Measurements from ENCODE around the gene LUM.
"Not testable (repeated sequence)": the region's sequence is repeated elsewhere in the genome, so short reads cannot be mapped to it uniquely, and the experiment has no call there.

The LUM gene

DNA sequence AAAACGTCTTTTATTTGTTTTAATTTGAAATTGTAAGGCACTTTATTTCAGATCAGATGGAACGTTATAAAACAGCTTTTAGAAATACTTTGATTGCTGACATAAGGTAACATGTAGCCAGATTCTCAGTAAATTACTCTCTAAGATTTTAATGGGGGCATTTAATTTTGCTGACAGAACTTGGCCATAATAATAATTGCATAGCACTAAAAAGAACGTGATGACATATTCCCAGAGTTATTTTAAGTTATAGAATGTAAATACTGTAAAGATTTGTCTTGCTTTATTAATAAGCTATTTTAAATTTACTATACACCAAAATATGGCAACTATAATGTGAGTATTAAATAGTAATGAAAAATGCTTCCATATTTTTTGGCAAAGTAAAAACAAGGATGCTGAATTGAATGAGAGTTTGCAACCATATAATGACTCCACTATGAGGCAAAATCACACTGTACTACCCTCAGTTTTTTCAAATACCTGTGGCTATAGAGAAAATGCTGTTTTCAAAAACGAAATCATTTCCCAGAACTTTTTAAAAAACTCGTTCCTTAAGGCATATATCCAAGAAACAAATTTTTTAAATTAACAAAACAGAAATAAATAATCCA, 876 bp downstream of the LUM start:
- DNase-seq = no peak

DNA sequence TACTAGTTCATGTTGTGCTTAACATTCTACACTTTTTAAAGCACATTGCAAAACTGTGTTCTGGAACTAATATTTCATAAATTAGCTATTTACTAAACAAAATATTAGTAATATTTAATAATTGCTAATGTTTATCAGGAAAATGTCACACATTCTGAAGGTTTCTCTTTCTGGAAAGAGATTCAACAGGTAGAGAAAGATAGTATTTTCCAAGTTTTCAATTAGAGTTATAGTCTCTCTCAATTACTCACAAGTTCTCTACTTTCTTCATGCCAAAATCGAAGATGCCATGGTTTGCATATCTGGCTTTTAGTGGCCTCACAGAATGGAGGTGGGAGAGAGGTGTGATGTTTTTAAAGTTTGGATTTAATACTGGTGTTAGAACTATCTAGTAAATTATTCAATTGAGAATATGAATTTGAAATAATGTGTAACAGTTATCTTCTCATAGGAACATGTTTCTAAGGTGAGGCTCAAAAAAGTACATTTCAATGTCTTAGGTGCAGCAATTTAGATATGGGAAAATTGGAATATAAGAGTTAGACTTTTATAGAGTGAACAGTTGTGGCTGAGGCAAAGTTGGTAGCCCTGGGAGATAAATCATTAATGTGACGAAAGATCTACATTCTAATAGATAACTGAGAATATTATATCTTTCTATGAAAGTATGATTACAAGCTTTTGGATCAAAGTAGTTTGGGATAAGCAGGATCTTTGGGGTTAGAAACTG, 1.5 kb downstream of the LUM start:
- no peak for DNase-seq

DNA sequence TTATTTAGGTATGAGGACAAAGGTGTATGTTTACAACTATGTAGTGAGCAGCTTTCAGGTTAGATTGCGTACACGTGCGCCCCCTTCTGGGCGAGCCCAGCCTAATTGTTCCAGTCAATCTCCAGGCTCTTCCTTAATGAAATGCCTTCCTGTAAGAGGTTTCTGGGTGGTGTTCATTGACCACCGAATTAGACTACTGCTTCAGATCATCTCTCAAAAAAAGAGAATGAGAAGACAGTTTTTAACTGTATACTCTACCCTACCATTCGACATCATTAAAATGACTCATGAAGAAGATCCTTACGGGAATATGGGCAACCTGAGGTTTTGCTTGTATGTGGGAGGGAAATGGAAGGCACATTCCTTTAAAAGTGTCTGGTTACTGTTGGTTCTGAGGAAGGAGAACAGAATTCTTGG, 2.1 kb downstream of the LUM start:
- DNase-seq = peak in 7 of 58 donors; percentile 1 to 31 (median 5)

DNA sequence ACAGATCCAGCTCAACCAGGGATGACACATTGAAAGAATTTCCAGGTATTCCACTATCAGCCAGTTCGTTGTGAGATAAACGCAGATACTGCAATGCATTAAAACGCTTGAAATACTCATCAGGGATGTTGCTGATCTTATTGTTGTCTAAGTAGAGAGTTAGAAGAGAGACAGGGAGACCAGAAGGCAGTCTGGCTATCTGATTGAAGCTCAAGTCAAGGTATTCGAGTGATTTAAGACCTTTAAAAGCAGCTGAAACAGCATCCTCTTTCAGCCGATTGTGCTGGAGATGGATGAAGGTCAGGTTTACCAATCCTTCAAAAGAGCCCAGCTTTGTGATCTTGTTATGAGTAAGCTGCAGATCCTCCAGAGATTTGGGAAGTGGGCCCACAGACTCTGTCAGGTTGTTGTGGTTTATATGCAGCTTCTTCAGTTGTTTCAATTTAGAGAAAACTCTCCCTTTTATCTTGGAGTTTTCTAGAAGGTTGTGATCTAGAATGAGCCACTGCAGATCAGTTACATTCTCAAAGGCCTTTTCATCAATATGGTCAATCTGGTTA, 3.0 kb downstream of the LUM start:
- no peak for DNase-seq

DNA sequence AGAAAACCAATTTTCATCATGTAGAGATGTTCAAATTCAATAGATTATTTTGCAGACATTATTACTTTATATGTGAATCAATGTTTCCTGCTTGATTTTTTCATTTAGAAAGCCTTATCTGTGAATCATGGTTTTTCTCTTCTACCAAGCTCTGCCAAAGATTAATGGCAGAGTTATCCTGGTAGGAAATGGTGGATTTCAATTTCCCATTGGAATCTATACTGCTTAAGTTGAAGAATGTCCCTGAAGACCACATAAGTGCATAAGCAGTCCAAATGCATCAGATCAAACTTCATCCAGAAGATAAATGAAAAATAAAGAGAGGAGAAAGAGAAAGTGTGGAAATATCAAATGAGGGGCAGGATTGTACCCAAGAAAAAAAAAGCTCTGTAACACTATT, 5.0 kb downstream of the LUM start:
- no peak for DNase-seq

DNA sequence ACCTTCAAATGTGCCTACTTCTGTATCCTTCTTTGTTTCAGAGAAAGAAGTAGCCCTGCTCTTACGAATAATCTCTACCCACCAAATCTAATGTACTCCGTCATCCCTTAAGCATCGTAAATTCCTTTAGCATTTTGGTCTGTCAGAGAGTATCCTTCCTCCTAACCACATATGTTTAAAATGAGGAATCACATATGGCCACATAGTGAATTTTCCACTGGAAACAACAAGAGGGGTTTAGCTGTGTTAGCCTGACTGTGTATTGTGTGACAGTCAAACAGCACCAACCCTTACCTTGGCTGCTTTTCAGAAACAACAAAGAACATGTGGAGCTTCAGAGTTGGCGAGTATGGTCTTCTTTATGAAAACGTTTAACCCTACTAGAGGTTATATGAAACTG, 5.5 kb downstream of the LUM start:
- no peak for DNase-seq

DNA sequence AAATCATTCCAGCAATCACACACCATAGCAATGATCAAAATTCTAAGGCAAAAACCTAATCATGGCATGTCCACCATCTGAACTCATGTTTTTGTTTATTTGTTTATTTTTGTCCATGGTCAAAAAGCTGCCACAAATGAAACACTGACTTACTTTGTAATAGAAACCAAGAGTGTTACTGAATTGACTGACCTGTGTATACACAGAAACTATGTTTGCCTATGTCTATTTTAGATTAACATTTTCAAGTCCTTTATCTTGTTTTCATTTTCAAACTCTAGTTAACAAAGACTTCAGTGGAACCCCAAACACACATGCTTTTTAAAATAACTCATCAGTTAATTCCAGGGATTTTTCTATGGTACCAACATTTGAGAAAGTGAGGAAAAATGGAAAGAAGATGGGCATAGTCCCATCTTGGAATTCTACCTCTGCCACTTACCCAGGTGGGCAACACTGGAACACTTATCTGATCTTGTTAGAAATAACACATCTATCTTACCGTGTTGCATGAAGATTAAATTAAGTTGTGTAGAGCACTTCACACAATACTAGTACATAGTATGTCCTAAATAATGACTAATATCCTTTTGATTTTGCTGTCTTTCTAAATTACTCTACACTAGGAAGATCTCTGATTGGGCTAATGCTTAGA, 6.4 kb downstream of the LUM start:
- DNase-seq = no peak

DNA sequence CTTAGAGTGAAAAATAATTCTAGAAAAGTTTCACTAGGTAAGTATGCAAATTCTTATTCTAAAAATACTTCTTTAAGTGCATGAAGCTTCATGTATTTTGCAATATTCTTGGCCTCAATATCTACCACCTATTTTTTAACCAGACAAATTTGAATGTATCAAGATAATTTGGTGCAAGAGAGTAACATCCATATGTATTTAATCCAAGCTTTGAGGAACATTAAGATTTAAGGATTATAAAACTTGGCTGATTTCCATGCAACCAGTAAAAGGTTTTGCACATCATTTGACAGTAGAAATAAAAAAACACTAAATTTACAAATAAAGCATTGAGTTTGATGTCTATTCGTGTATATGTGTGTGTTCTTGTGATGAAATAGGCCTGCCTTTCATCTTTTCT, 7.7 kb downstream of the LUM start:
- DNase-seq = no peak

DNA sequence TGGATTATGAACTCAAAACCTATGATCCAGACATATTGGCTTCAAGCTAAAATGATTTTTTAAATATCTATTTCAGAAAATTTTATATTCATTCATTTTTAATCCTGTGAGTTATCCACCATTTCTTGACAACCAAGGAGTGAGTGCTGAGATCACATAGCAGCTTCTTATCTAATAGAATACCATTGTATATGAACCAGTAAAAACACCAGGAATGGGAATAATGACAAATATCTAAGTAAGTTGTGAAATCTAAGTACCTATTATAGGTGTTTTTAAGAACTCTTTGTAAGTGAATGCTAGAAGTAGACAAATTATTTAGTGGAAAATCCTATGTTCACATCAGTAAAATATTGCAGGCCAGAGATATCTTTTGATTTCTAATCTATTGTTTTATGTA, 8.2 kb downstream of the LUM start:
- no peak for DNase-seq

DNA sequence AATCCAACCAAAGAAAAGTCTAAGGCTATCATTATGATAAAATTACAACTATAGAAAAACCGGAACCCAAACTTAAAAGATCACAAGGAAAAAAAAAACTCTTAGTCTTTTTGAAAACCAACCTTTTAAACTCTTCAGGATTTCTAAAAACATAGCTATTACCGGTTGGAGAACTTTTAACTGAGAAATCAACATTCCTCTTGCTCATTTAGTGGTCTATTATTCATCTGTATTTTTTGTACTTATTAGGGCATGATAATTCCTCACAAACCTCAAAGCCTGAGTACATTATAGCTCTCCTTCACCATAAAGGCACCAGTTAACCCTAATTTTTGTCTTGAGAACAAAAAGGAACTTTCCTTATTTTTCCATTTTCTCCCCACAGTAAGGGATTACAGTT, 10.4 kb downstream of the LUM start:
- no peak for DNase-seq

DNA sequence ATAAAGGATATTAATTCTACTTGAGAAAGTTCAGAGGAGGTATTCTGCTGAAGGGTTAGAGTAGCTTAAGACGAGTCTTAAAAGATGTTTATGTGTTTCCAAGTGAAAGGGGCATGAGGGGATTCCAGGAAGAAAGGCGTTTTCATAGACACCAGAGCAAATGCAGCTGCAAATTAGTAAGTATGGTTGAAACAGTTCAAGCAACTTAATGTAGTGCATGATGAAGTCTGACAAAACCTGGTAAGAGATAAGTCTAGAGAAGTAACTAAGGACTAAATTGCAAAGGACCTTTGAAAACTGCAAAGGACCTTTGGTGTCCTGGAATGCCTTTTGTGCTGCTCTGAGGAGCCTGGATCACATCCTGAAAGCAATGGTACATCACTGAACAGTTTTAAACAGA, 11.5 kb downstream of the LUM start:
- no peak for DNase-seq

DNA sequence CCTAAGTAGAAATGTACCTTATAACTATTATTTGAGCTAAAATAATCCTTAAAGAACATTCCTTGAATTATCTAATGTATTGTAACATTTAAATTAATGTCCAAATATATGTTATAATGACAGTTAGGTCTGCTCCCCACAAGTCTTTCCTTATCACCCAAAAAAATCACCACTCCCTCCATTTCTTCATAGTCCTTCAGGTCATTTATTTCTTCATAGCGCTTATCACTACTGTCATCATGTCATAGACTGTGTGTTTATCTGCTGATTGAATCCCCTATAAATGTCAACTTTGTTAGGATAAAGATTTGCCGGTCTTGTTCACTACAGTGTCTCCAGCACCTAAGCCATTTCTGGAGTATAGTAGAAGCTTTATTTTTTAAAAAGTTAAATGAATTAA, 12.0 kb downstream of the LUM start:
- no peak for DNase-seq

DNA sequence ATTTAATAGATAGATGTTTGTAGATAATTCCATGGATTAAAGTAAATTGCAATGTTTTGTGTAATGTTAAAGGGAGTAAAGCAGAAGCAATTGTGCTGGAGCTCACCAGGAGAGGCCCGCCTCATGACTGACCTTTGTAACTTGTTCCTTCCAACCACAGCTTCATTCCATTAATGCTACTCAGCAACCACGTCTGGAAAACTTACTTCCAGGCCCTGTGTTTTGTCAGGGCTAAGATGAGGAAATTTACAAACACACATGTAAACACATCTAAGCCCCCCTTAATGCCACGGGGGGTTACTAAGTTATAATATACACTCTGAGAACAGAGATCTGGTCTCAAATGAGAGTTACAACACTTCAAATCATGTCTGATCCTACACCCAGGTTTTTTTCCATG, 12.4 kb downstream of the LUM start:
- no peak for DNase-seq

DNA sequence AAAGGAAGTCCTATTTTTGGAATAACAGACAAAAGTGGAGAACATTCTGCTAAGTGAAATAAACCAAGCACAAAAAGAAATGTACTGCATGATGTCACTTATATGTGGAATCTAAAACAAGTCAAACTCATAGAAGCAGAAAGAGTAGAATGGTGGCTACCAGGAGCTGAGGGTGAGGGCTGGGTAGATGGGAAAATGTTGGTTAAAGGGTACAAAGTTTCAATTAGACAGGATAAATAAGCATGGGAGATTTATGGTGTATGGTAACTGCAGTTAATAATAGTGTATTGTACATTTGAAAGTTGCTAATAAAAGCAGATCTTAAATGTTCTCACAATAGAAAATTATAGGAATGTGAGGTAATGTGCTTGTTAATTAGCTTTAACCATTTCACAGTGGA, 12.8 kb downstream of the LUM start:
- no peak for DNase-seq

DNA sequence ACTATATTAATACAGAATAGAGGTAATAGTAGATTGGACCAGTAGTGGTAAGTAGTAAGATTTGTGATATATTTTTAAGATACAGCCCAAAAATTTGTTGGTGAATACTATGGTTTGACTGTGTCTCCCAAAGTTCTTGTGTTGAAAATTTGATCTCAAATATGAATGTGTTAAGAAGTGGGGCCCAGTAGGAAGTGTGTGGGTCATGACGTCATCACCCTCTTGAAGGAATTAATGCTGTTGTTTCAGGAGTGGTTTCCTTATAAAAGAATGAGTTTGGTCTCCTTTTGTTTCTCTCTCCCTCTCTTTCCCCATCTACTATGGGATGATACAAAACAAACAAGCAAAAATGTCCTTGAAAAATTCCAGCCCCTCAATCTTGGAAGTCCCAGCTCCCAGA, 16.3 kb downstream of the LUM start:
- DNase-seq = no peak

DNA sequence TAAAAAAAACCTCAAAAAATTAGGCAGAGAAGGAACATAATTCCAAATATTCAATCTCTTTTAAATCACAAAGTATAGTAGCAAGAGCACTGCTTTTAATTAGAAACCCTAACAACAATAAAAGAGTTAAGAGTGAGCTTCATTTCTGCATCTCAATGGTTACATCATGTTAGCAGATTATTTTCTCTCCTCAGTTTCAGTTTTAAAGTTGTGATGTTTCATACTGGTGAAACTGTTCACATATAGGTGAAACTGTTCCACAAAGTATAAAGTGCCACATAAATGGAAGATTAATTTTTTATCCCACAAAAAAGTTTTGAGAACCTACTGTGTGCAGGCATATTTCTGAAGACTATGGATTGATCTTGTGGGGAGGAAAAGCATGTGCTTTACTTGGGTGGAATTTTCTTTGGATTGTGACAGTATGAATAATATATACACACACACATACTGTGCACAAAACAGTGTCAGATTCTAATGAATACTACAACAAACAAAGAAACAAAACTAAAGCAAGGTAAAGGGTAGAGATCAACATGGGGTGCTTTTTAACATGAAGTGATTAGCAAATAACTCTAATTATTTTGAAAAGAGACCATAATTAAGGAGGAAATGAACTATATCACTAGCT, 17.1 kb downstream of the LUM start:
- no peak for DNase-seq

DNA sequence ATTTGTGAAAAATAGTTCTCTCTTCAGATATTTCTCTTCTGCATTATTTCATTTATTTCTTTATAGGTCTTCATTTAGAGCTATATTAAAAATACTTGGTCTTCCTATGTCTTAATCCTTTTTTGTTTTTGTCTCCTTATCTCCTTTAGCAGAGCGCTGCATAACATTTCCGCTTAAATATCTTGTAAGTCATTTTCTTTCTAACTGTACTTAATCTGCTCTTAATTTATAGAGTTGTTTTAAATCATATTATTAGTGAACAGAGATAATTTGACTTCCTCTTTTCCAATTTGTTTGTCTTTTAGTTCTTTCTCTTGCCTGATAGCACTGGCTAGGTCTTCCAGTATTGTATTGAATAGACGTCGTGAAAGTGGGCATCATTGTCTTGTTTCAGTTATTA, 18.0 kb downstream of the LUM start:
- no peak for DNase-seq

DNA sequence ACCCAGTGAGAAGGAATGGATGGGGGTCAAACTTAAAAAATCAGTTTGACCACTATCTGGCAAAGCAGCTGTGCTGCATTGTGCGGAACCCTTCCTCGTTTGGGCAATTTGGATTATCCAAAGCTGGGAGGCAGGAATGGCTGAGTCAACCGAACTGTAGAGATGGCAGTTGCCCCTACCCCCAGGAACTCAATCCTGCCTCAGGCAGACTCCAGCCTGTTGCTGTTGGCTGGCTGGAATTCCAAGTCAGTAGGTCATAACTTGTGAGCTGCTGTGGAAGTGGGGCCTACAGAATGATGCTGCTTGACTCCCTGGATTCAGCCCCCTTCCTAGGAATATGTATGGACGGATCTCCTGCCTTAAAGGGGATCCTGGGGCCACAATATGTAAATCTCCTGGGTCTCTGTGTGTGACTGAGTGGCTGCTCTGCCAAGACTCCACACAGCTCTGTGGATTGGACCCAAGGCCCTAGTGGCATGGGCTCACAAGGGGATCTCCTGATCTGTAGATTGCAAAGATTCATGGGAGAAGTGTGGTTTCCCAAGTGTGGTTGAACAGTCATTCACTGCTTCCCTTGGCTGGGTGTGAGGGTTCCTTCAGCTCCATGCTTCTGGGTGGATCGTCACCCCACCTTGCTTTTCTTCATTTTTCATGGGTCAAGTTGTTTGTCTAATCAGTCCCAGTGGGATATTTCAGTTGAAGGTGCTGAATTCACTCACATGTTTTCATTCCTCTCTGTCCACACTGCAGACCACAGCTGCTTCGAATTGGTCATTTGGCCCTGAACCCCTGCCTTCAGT, 19.2 kb downstream of the LUM start:
- DNase-seq = no peak

DNA sequence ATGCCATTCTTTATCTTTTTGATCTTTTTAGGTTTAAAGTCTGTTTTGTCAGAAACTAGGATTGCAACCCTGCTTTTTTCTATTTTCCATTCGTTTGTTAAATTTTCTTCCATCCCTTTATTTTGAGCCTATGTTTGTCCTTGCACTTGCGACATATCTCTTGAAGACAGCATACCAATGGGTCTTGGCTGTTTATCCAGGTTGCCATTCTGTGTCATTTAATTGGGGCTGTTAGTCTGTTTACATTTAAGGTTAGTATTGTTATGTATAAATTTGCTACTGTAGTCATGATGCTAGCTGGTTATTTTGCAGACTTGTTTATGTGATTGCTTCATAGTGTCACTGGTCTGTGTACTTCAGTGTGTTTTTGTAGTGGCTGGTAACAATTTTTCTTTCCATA, 21.3 kb downstream of the LUM start:
- DNase-seq = not testable (repeated sequence)

DNA sequence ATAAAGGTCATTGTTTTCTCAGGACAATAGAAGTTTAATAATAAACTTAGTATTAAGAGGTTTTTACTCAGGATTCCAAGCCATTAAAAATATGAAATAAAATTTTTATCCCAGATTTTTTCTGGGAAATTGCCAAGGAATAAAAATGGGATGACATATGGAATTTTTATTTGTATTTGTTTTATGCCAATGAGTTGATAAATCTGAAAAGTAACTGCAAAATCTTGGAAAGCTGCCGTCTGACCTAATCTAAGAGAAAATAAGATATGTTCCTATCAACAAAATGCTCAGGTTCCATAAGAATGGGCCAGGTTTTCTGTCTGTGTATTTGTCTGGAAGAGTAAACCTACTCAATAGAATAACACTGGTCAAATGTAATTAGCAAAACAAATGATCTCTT, 31.3 kb downstream of the LUM start:
- no peak for DNase-seq

DNA sequence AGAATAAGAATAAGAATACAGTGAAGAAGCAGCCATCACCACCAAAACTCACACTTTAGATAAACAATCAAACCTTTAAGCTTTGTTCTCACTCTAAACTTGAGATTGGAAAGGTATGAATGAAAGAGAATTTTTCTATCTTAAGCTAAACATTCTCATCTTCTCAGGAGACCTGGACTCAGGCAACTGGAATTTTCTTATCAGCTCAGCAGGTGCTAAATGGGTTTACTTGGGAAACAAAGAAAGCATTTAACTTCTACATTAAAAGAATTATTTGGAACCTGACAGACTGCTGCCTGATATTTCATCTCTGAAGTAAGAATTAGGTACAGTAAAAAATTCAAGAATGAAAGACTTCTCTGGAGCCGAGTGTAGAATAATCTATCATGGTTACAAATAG, 32.8 kb downstream of the LUM start:
- no peak for DNase-seq
